Activated CD8-positive, alpha-beta T cell treated with anti-CD3 and anti-CD28 coated beads for 36 hours (primary cell): ENCODE results near the gene MACROD2. TPM values are rescaled to one million over a fixed set of nuclear protein-coding genes. Genes with fewer than 3 reads are reported as not detected.

Experiments
- ATAC-seq: fragments of 200-7000 bp; cut with Tn5 transposase; one replicate; pipeline ENCODE4 v1.10.0; 2021; ENCODE audit warnings: mild to moderate bottlenecking, moderate library complexity
- CTCF ChIA-PET: fragments of 350-600 bp; sonication (Branson Sonifier 250); formaldehyde crosslinking; loops from one replicate; lab custom pipeline; 2021; ENCODE audit warnings: antibody characterized with exemption; lab: Charles Lee
- POLR2A ChIA-PET: fragments of 350-600 bp; sonication (Branson Sonifier 250); formaldehyde crosslinking; loops from one replicate; lab custom pipeline; 2021; ENCODE audit warnings: antibody characterized with exemption; lab: Charles Lee
- DNase-seq: peaks from one replicate; pipeline ENCODE4 v3.0.0-alpha.2; 2020
- H3K27ac Mint-ChIP-seq: one replicate; pipeline ENCODE4 v1.8.0; 2021; ENCODE audit warnings: mild to moderate bottlenecking, mixed read lengths
- H3K27me3 Mint-ChIP-seq: one replicate; pipeline ENCODE4 v1.8.0; 2021; ENCODE audit warnings: mixed read lengths
- H3K36me3 Mint-ChIP-seq: one replicate; pipeline ENCODE4 v1.8.0; 2021; ENCODE audit warnings: low read depth, mixed read lengths
- H3K4me1 Mint-ChIP-seq: one replicate; pipeline ENCODE4 v1.8.0; 2021; ENCODE audit warnings: low read depth, mixed read lengths
- H3K4me3 Mint-ChIP-seq: one replicate; pipeline ENCODE4 v1.8.0; 2021; ENCODE audit warnings: mild to moderate bottlenecking, moderate library complexity, mixed read lengths
- H3K9me3 Mint-ChIP-seq: one replicate; pipeline ENCODE4 v1.8.0; 2021; ENCODE audit warnings: mixed read lengths
- intact Hi-C: fragments of 100-400 bp; cut with micrococcal nuclease; formaldehyde crosslinking; loops from one replicate; pipeline ENCODE4 v1.10.0; 2022
- total RNA-seq, 2 experiments: library from RNA; stranded (reverse); gene quantifications; one replicate each; pipeline ENCODE4 v1.2.3, GENCODE V29; 2021
- TF ChIP-seq, protein P1 (sequence below): fragments of 200-600 bp; IDR thresholded peaks from one replicate; pipeline ENCODE4 v1.8.0; 2022; ENCODE audit warnings: antibody characterized with exemption, mild to moderate bottlenecking

MACROD2 gene
- total RNA-seq, 2 experiments from 2014 or later = not detected

DNA sequence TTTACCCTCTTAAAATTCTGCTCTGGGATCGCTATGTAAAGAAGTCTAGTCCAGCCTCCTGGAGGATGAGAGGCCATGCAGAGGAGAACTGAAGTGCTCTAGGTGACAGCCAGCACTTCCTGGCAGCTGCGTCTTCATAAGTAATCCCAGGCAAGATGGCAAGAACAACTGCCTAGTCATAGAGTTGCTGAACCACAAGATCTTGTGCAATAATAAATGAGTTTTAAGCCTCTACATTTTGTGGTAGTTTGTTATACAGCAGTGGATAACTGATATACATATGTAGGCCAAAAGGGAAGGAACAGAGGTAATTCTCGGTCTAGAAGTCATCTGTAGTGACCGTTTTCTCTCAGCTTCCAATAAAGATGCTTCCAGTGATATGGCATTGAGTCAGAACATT, 445.9 kb downstream of the MACROD2 start:
- intact Hi-C loops = no loop called here
- TF ChIP-seq, protein P1, sequence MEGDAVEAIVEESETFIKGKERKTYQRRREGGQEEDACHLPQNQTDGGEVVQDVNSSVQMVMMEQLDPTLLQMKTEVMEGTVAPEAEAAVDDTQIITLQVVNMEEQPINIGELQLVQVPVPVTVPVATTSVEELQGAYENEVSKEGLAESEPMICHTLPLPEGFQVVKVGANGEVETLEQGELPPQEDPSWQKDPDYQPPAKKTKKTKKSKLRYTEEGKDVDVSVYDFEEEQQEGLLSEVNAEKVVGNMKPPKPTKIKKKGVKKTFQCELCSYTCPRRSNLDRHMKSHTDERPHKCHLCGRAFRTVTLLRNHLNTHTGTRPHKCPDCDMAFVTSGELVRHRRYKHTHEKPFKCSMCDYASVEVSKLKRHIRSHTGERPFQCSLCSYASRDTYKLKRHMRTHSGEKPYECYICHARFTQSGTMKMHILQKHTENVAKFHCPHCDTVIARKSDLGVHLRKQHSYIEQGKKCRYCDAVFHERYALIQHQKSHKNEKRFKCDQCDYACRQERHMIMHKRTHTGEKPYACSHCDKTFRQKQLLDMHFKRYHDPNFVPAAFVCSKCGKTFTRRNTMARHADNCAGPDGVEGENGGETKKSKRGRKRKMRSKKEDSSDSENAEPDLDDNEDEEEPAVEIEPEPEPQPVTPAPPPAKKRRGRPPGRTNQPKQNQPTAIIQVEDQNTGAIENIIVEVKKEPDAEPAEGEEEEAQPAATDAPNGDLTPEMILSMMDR = no peak
- H3K9me3 Mint-ChIP-seq = peaks cover 1% of the 10 kb centered on the region
- POLR2A ChIA-PET = no interaction called here
- H3K27ac Mint-ChIP-seq = no peak overlapping the region
- no peaks in the 10 kb centered on the region for H3K27me3 Mint-ChIP-seq
- DNase-seq = no peak
- no peaks in the 10 kb centered on the region for H3K4me1 Mint-ChIP-seq
- no peak for ATAC-seq
- H3K4me3 Mint-ChIP-seq = no peak overlapping the region
- CTCF ChIA-PET = no interaction called here
- H3K36me3 Mint-ChIP-seq = no peaks in the 10 kb centered on the region

DNA sequence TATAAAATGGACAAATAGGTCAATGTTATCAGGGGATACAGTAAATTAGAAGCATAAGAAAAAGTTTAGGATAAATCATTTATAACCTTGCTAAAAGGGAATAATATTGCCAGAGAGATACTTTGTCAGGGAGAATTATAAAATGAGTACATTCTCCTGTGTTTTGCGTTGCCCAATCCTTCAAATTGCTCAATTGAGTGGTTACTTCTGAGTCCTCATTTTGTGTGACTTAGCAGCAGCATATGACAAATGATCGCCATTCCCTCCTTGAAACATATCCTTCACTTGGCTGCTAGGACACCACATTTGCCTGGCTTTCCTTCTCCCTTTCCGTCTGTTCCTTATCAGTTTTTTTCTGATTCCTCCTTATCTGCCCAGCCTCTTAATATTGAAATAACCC, 448.8 kb downstream of the MACROD2 start:
- intact Hi-C loops = no loop called here
- H3K4me3 Mint-ChIP-seq = no peak overlapping the region
- no peaks in the 10 kb centered on the region for H3K27me3 Mint-ChIP-seq
- CTCF ChIA-PET = no interaction called here
- DNase-seq (no peak), ATAC-seq (no peak)
- no peaks in the 10 kb centered on the region for H3K4me1 Mint-ChIP-seq
- TF ChIP-seq, protein P1 = no peak
- no peak overlapping the region for H3K27ac Mint-ChIP-seq
- no peaks in the 10 kb centered on the region for H3K36me3 Mint-ChIP-seq
- peaks cover 1% of the 10 kb centered on the region for H3K9me3 Mint-ChIP-seq
- POLR2A ChIA-PET = interaction anchor here (0.6 kb wide), 1 partner anchor 266 kb away, joined by 3 read pairs; no protein-coding TSS in a partner anchor

DNA sequence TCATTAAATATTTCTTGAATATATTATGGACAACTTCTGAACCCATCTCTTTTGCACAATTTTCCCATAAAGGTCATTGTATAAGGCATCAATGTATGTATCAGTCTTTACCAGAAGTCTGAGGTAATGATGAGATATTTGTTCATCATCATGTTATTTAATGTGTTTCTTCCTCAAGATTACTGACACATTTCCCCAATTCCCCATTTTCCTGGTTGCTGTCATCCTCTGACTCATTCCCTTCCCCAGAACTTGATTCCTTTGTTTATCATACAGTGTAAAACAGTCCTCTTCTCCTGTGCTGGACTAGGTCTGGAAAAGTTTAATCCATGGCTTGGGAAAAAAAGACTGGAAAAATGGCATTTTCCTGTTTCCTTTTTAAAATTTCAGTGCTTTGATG, 450.0 kb downstream of the MACROD2 start:
- H3K4me1 Mint-ChIP-seq = no peaks in the 10 kb centered on the region
- H3K9me3 Mint-ChIP-seq = peaks cover 1% of the 10 kb centered on the region
- POLR2A ChIA-PET = interaction anchor here (0.6 kb wide), 1 partner anchor 970 kb away, joined by 3 read pairs; no protein-coding TSS in a partner anchor
- no peaks in the 10 kb centered on the region for H3K27me3 Mint-ChIP-seq
- ATAC-seq = no peak
- intact Hi-C loops = no loop called here
- H3K4me3 Mint-ChIP-seq = no peak overlapping the region
- H3K36me3 Mint-ChIP-seq = no peaks in the 10 kb centered on the region
- TF ChIP-seq, protein P1 = no peak
- H3K27ac Mint-ChIP-seq = no peak overlapping the region
- CTCF ChIA-PET = no interaction called here
- no peak for DNase-seq

DNA sequence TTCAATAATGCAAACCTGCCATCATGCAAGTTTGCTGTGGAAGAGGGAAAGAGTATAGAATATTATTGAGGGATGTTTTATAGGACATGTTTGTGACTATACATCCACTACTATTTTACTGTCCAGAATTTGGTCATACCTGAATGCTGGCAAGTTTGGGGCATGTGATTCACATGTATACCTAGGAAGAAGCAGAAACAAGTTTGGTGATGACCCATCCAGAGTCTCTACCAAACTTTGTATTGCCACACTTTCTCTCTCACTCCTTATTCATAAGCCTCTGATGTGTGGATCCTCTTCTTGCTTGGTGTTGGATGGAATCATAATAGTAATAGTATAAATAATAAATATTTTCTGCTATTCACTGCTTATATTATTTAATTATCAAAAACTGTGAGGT, 450.6 kb downstream of the MACROD2 start:
- DNase-seq (no peak), ATAC-seq (no peak)
- Mint-ChIP-seq H3K27me3 (no peaks in the 10 kb centered on the region), H3K4me3 (no peak overlapping the region), H3K27ac (no peak overlapping the region), H3K36me3 (no peaks in the 10 kb centered on the region), H3K4me1 (no peaks in the 10 kb centered on the region), H3K9me3 (peaks cover 4% of the 10 kb centered on the region)
- TF ChIP-seq, protein P1 = no peak
- intact Hi-C loops = no loop called here
- CTCF ChIA-PET = no interaction called here
- POLR2A ChIA-PET = no interaction called here

DNA sequence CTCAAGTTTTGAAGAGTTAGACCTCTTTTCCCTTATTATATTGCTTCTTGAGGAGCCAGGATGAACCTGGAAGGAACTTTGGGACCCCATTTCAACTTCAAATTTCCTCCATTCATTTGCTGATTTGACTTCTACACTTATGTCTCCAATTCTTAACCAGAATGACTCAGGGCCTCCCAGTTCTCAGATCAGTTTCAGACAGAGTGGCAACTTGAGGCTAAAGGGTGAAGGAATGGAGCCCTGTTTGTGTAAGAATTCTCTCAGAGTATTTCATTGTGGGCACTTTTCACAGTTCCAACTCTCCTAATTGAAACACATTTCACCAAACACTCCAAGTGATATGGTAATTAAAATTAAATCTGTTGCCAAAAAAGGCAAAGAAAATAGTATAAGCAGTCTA, 451.1 kb downstream of the MACROD2 start:
- no peaks in the 10 kb centered on the region for H3K27me3 Mint-ChIP-seq
- CTCF ChIA-PET = no interaction called here

More for the DNA sequence above, 451.1 kb downstream of the MACROD2 start:
- POLR2A ChIA-PET = no interaction called here
- Mint-ChIP-seq H3K27ac (no peak overlapping the region), H3K4me1 (no peaks in the 10 kb centered on the region), H3K36me3 (no peaks in the 10 kb centered on the region), H3K4me3 (no peak overlapping the region), H3K9me3 (peaks cover 4% of the 10 kb centered on the region)
- TF ChIP-seq, protein P1 = no peak
- intact Hi-C loops = no loop called here
- DNase-seq (no peak), ATAC-seq (no peak)
